Measurements from ENCODE around the gene CNNM4. TPM values are rescaled to one million over a fixed set of nuclear protein-coding genes. Genes with fewer than 3 reads are reported as not detected.

Gene CNNM4
- total RNA-seq, 1 donor from 2014 or later, result 14.4 TPM

- Mint-ChIP-seq H3K4me3 (peak overlapping the region; percentile 79), H3K27me3 (ENCODE audit: low read depth) (no peaks in the 10 kb centered on the region), H3K9me3 (no peaks in the 10 kb centered on the region), H3K4me1 (peaks cover 25% of the 10 kb centered on the region), H3K36me3 (ENCODE audit: low read depth) (no peaks in the 10 kb centered on the region), H3K27ac (ENCODE audit: unreplicated experiment) (no peak overlapping the region)
- DNase-seq (ENCODE audit: low read depth, low spot score), result no peak
- TF ChIP-seq CTCF (conservative IDR thresholded peaks at IDR 0.05), result no peak
Measured at GRCh38 chr2:96737251-96737650, 23.5 kb upstream of the CNNM4 start.

GRCh38 chr2:96737831-96738230 lies 22.9 kb upstream of the CNNM4 start:
- DNase-seq (ENCODE audit: low read depth, low spot score), result no peak
- no peak for TF ChIP-seq CTCF (conservative IDR thresholded peaks at IDR 0.05)
- no peaks in the 10 kb centered on the region for H3K36me3 Mint-ChIP-seq (ENCODE audit: low read depth)
- no peaks in the 10 kb centered on the region for H3K27me3 Mint-ChIP-seq (ENCODE audit: low read depth)
- no peak overlapping the region for H3K27ac Mint-ChIP-seq (ENCODE audit: unreplicated experiment)
- H3K9me3 Mint-ChIP-seq, result no peaks in the 10 kb centered on the region
- peak overlapping the region; percentile 79 for H3K4me3 Mint-ChIP-seq
- H3K4me1 Mint-ChIP-seq, result peaks cover 25% of the 10 kb centered on the region

GRCh38 chr2:96739076-96739632 lies 21.5 kb upstream of the CNNM4 start:
- DNase-seq (ENCODE audit: low read depth, low spot score), result no peak
- peaks cover 25% of the 10 kb centered on the region for H3K4me1 Mint-ChIP-seq
- H3K27ac Mint-ChIP-seq (ENCODE audit: unreplicated experiment), result peak overlapping the region; percentile 97
- TF ChIP-seq CTCF (conservative IDR thresholded peaks at IDR 0.05), result no peak
- no peaks in the 10 kb centered on the region for H3K36me3 Mint-ChIP-seq (ENCODE audit: low read depth)
- peak overlapping the region; percentile 96 for H3K4me3 Mint-ChIP-seq
- no peaks in the 10 kb centered on the region for H3K9me3 Mint-ChIP-seq
- H3K27me3 Mint-ChIP-seq (ENCODE audit: low read depth), result no peaks in the 10 kb centered on the region

- H3K27ac Mint-ChIP-seq (ENCODE audit: unreplicated experiment), result peak within 1 kb of the TSS; percentile 97
- H3K36me3 Mint-ChIP-seq (ENCODE audit: low read depth), result no peaks in the 10 kb centered on the region
- peak; percentile 91 for DNase-seq (ENCODE audit: low read depth, low spot score)
- peaks cover 25% of the 10 kb centered on the region for H3K4me1 Mint-ChIP-seq
- no peaks in the 10 kb centered on the region for H3K9me3 Mint-ChIP-seq
- no peaks in the 10 kb centered on the region for H3K27me3 Mint-ChIP-seq (ENCODE audit: low read depth)
- TF ChIP-seq CTCF (conservative IDR thresholded peaks at IDR 0.05), result no peak
- H3K4me3 Mint-ChIP-seq, result peak within 1 kb of the TSS; percentile 96
Measured at GRCh38 chr2:96739633-96740428, 20.9 kb upstream of the CNNM4 start, which contains the start of gene LMAN2L. TSS of gene LMAN2L (minus strand) at chr2:96740064. CDS start at chr2:96740040, 24 bp downstream.

GRCh38 chr2:96747061-96747617 lies 13.6 kb upstream of the CNNM4 start:
- Mint-ChIP-seq H3K36me3 (ENCODE audit: low read depth) (no peaks in the 10 kb centered on the region), H3K27ac (ENCODE audit: unreplicated experiment) (no peak overlapping the region), H3K9me3 (no peaks in the 10 kb centered on the region), H3K4me3 (no peak overlapping the region), H3K27me3 (ENCODE audit: low read depth) (no peaks in the 10 kb centered on the region), H3K4me1 (no peaks in the 10 kb centered on the region)
- no peak for TF ChIP-seq CTCF (conservative IDR thresholded peaks at IDR 0.05)
- DNase-seq (ENCODE audit: low read depth, low spot score), result no peak

All from neural crest cell (in vitro differentiated cells).